ENCODE results near the gene UNC5B. TPM values are rescaled to one million over a fixed set of nuclear protein-coding genes. Genes with fewer than 3 reads are reported as not detected.

The UNC5B gene
- total RNA-seq, 1 donor from 2014 or later: 26.9 TPM

- TF ChIP-seq CTCF (IDR thresholded peaks at IDR 0.05; ENCODE audit: insufficient read depth, low read length, poor library complexity, severe bottlenecking): no peak
- DNase-seq (ENCODE audit: low read depth): no peak
- Histone ChIP-seq H3K4me3 (ENCODE audit: low read depth, low read length) (no peak overlapping the region), H3K36me3 (ENCODE audit: control insufficient read depth, insufficient read depth, low read length) (no peaks in the 10 kb centered on the region), H3K27me3 (ENCODE audit: control insufficient read depth, insufficient read depth, low read length) (peaks cover 2% of the 10 kb centered on the region)
These were observed 9.2 kb upstream of the UNC5B start for GRCh38 chr10:71203124-71203523.

DNA sequence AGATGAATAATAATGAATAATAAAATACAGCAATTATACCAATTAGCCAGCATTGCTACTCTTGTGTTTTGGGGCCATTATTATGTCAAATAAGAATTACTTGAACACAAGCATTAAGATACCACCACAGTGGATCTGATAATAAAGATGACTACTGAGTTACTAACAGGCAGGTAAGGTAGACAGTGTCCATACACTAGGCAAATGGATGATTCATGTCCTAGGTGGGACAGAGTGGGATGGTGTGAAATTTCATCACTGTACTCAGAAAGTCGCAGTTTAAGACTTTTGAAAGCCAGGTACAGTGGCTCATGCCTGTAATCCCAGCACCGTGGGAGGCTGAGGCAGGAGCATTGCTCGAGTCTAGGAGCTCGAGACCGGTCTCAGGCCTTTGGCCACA is 8.7 kb upstream of the UNC5B start:
- H3K36me3 ChIP-seq (ENCODE audit: control insufficient read depth, insufficient read depth, low read length): no peaks in the 10 kb centered on the region
- DNase-seq (ENCODE audit: low read depth): no peak
- peaks cover 2% of the 10 kb centered on the region for H3K27me3 ChIP-seq (ENCODE audit: control insufficient read depth, insufficient read depth, low read length)
- TF ChIP-seq CTCF (IDR thresholded peaks at IDR 0.05; ENCODE audit: insufficient read depth, low read length, poor library complexity, severe bottlenecking): no peak
- no peak overlapping the region for H3K4me3 ChIP-seq (ENCODE audit: low read depth, low read length)

DNA sequence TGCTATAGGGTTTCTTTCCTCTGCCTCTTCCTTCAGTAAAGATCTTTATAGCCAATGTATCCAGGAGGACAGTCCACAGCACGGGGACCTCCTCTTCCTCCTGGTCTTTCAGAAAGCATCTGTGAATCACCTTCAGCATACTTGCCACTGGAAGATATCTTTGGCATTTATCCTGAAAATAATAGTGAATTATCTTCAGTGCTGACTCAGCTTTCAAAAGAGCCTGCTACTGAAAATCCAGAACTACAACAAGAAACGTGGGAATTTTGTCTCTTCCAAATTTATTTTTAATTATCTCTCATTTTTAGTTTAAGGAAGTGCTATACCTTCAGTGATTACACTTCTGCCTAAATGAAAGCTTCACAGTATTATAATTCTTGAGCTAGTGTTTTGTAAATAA is 7.6 kb upstream of the UNC5B start:
- no peak for TF ChIP-seq CTCF (IDR thresholded peaks at IDR 0.05; ENCODE audit: insufficient read depth, low read length, poor library complexity, severe bottlenecking)
- peaks cover 8% of the 10 kb centered on the region for H3K27me3 ChIP-seq (ENCODE audit: control insufficient read depth, insufficient read depth, low read length)
- no peak for DNase-seq (ENCODE audit: low read depth)

GRCh38 chr10:71205468-71205867 is 6.9 kb upstream of the UNC5B start:
- DNase-seq (ENCODE audit: low read depth): no peak
- H3K36me3 ChIP-seq (ENCODE audit: control insufficient read depth, insufficient read depth, low read length): no peaks in the 10 kb centered on the region
- TF ChIP-seq CTCF (IDR thresholded peaks at IDR 0.05; ENCODE audit: insufficient read depth, low read length, poor library complexity, severe bottlenecking): no peak
- peaks cover 15% of the 10 kb centered on the region for H3K27me3 ChIP-seq (ENCODE audit: control insufficient read depth, insufficient read depth, low read length)
- H3K4me3 ChIP-seq (ENCODE audit: low read depth, low read length): no peak overlapping the region

More for the DNA sequence above, 7.6 kb upstream of the UNC5B start:
- Histone ChIP-seq H3K4me3 (ENCODE audit: low read depth, low read length) (no peak overlapping the region), H3K36me3 (ENCODE audit: control insufficient read depth, insufficient read depth, low read length) (no peaks in the 10 kb centered on the region)

DNA sequence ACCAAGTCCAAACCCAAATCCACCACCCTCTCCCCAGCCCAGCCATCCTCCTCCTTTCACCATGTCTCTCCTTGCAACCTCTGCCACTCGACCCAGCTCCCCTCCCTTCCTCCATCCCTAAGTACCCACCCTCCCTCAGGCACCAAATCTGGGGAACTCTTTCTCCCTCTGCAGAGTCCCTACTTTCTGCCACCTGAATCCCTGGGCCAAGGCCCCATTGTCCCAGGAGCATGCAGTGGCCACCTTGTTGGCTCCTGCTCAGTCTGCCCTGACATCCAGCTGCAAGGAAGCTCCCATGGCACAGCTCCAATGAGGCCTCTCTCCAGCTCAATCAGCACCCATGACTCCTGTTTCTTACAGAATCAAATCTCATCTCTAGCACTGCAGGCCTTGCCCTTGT is 5.5 kb upstream of the UNC5B start:
- Histone ChIP-seq H3K4me3 (ENCODE audit: low read depth, low read length) (no peak overlapping the region), H3K36me3 (ENCODE audit: control insufficient read depth, insufficient read depth, low read length) (no peaks in the 10 kb centered on the region), H3K27me3 (ENCODE audit: control insufficient read depth, insufficient read depth, low read length) (peaks cover 30% of the 10 kb centered on the region)
- no peak for DNase-seq (ENCODE audit: low read depth)
- no peak for TF ChIP-seq CTCF (IDR thresholded peaks at IDR 0.05; ENCODE audit: insufficient read depth, low read length, poor library complexity, severe bottlenecking)

GRCh38 chr10:71207578-71207977 is 4.8 kb upstream of the UNC5B start:
- no peak for TF ChIP-seq CTCF (IDR thresholded peaks at IDR 0.05; ENCODE audit: insufficient read depth, low read length, poor library complexity, severe bottlenecking)
- no peak for DNase-seq (ENCODE audit: low read depth)
- Histone ChIP-seq H3K4me3 (ENCODE audit: low read depth, low read length) (no peak overlapping the region), H3K27me3 (ENCODE audit: control insufficient read depth, insufficient read depth, low read length) (peaks cover 33% of the 10 kb centered on the region), H3K36me3 (ENCODE audit: control insufficient read depth, insufficient read depth, low read length) (no peaks in the 10 kb centered on the region)

All from kidney epithelial cell (primary cell).